ENCODE results near the gene ATN1. TPM values are rescaled to one million over a fixed set of nuclear protein-coding genes. Genes with fewer than 3 reads are reported as not detected.

The ATN1 gene
- total and polyA plus RNA-seq, 2 of the 8 experiments (the other 6 are each of a cell fraction or from before 2014, with no cell fraction given) = 20.6 to 73.4 TPM

DNA sequence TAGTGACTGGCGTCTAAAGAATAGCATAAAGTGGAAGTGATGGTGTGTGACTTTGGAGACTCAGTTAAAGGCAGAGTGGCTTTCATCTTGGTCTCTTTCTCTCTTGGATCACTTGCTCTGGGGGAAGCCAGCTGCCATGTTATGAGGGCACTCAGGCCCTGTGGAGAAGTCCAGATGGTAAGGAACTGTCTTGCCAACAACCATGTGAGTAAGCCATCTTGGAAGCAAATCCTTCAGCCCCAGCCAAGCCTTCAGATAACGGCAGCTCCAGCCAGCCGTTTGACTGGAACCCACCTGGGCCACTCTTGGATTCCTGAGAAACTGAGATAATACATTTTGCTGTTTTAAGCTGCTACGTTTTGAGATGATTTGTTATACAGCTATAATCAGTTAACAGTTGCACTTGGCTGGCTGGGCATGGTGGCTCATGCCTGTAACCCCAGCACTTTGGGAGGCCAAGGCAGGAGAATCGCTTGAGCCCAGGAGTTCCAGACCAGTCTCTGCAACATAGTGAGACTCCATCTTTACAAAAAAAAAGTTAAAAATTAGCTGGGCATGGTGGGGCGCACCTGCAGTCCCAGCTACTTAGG lies 30.8 kb upstream of the ATN1 start (continued):
- TF ChIP-seq, protein P1, sequence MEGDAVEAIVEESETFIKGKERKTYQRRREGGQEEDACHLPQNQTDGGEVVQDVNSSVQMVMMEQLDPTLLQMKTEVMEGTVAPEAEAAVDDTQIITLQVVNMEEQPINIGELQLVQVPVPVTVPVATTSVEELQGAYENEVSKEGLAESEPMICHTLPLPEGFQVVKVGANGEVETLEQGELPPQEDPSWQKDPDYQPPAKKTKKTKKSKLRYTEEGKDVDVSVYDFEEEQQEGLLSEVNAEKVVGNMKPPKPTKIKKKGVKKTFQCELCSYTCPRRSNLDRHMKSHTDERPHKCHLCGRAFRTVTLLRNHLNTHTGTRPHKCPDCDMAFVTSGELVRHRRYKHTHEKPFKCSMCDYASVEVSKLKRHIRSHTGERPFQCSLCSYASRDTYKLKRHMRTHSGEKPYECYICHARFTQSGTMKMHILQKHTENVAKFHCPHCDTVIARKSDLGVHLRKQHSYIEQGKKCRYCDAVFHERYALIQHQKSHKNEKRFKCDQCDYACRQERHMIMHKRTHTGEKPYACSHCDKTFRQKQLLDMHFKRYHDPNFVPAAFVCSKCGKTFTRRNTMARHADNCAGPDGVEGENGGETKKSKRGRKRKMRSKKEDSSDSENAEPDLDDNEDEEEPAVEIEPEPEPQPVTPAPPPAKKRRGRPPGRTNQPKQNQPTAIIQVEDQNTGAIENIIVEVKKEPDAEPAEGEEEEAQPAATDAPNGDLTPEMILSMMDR (IDR thresholded peaks at IDR 0.05; ENCODE audit: control extremely low read depth in 1 of 3, insufficient read depth in 1 of 3, low read depth in 1 of 3, low read length in 3 of 3) = no peak

All from H1 (cell line).